HFFc6 (cell line): ENCODE data around the gene GRB10. TPM values are rescaled to one million over a fixed set of nuclear protein-coding genes. Genes with fewer than 3 reads are reported as not detected.

Source experiments
- DNase-seq: peaks from one replicate; pipeline ENCODE4 v3.0.0-alpha.2; 2018
- H3K27ac Mint-ChIP-seq: 2 replicates; pipeline ENCODE4 v1.8.0; 2020; ENCODE audit warnings: mild to moderate bottlenecking, mixed read lengths
- H3K27me3 Mint-ChIP-seq: 2 replicates; pipeline ENCODE4 v1.8.0; 2021; ENCODE audit warnings: mild to moderate bottlenecking, moderate library complexity, mixed read lengths; ENCODE audit not compliant: insufficient read depth
- H3K36me3 Mint-ChIP-seq: 2 replicates; pipeline ENCODE4 v1.8.0; 2021; ENCODE audit warnings: low read depth, mixed read lengths
- H3K4me1 Mint-ChIP-seq: 2 replicates; pipeline ENCODE4 v1.8.0; 2020; ENCODE audit warnings: low read depth, mixed read lengths
- H3K4me3 Mint-ChIP-seq: 2 replicates; pipeline ENCODE4 v1.8.0; 2020; ENCODE audit warnings: mild to moderate bottlenecking, moderate library complexity, mixed read lengths
- H3K9me3 Mint-ChIP-seq: 2 replicates; pipeline ENCODE4 v1.8.0; 2020; ENCODE audit warnings: mild to moderate bottlenecking, mixed read lengths
- total RNA-seq, 6 experiments: library from RNA; stranded (reverse); fragmentation: NEBNext Ultra II Directional; extraction: Animal tissue kit (Norgen Biotek cat#: 25700); gene quantifications; 2 replicates in 1 of 6; 3 replicates in 5 of 6; pipeline ENCODE4 v1.2.3, GENCODE V29; 2021
- TF ChIP-seq, protein P1 (sequence below): fragments of 200-600 bp; sonication (generic); IDR thresholded peaks from 2 replicates; pipeline ENCODE4 v1.5.0; 2021; ENCODE audit warnings: antibody characterized with exemption, mild to moderate bottlenecking

Gene GRB10
- total RNA-seq, 6 experiments from 2014 or later, result 13.6 to 17.8 (median 14.8) TPM

DNA sequence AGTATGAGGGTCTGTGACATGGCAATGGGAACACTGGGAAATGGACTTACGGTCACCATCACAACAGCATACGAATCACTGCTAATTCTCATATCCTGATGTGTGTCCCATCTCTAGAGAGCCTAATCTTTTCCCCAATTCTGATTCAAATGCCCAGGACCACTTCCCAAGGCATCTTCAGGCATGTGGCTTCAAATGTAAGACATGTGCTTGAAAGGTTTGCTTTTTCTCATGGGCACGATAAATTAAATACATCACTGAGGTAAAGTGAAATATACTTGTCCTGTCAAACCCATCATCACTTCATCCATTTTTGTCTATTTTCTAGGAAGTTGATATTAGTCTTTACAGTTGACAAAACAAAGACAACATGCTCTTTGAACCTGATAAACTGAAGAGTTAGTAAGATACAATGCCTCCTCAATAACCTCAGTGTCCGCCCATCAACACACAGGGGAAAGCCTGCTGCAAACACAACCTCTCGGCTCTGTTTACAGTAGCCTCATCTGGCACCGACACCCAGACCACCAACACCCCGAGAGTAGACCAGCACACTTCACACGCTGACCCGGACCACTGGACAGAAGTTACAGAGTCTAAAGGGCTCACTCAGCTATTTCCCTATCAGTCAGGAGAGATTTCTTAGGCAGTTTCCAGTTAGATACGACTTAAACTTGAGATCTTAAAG lies 24.8 kb downstream of the GRB10 start:
- Mint-ChIP-seq H3K4me3 (no peak overlapping the region), H3K27ac (no peak overlapping the region), H3K36me3 (no peaks in the 10 kb centered on the region), H3K4me1 (no peaks in the 10 kb centered on the region), H3K27me3 (no peaks in the 10 kb centered on the region; the same call in 1 of the 2 replicates), H3K9me3 (no peaks in the 10 kb centered on the region)
- no peak for DNase-seq
- TF ChIP-seq, protein P1, sequence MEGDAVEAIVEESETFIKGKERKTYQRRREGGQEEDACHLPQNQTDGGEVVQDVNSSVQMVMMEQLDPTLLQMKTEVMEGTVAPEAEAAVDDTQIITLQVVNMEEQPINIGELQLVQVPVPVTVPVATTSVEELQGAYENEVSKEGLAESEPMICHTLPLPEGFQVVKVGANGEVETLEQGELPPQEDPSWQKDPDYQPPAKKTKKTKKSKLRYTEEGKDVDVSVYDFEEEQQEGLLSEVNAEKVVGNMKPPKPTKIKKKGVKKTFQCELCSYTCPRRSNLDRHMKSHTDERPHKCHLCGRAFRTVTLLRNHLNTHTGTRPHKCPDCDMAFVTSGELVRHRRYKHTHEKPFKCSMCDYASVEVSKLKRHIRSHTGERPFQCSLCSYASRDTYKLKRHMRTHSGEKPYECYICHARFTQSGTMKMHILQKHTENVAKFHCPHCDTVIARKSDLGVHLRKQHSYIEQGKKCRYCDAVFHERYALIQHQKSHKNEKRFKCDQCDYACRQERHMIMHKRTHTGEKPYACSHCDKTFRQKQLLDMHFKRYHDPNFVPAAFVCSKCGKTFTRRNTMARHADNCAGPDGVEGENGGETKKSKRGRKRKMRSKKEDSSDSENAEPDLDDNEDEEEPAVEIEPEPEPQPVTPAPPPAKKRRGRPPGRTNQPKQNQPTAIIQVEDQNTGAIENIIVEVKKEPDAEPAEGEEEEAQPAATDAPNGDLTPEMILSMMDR, result no peak

DNA sequence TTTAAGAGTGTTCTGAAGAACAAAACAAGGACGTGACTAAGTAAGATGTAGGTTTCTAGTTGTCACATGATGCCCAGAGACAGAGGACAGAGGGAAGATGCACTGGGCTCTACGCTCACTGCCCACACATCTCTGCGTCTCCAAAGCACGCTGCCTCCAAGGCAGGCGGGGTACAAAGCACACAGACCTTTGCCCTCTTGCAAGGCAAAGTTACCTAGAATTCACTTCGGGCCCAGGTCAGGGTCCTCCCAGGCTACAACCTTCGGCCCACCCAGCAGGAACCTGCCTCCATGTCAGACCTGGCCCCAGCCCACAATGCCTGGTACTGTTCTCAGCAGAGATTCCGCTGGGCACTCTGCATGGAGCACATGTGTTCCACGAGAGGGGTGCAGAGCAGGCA lies 26.5 kb downstream of the GRB10 start:
- H3K9me3 Mint-ChIP-seq, result no peaks in the 10 kb centered on the region
- no peak overlapping the region for H3K4me3 Mint-ChIP-seq
- no peaks in the 10 kb centered on the region for H3K36me3 Mint-ChIP-seq
- DNase-seq, result no peak
- H3K4me1 Mint-ChIP-seq, result peaks cover 8% of the 10 kb centered on the region
- no peaks in the 10 kb centered on the region; the same call in 1 of the 2 replicates for H3K27me3 Mint-ChIP-seq
- TF ChIP-seq, protein P1, result no peak
- H3K27ac Mint-ChIP-seq, result no peak overlapping the region

DNA sequence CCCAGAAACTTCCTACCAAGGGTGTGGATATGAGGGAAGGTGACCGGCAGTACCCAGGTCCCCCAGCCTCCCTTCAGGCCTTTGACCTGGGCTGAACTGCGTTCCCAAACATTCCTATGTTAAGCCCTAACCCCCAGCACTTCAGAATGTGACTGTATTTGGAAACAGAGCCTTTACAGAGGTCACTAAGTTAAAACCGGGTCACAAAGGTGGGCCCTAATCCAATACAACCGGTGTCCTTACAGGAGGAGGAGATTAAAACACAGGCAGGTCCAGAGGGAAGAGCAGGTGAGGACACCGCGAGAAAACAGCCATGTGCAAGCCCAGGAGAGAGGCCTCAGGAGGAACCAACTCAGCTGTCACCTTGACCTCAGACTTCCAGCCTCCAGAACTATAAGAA lies 28.0 kb downstream of the GRB10 start:
- Mint-ChIP-seq H3K9me3 (no peaks in the 10 kb centered on the region), H3K27me3 (no peaks in the 10 kb centered on the region; the same call in 1 of the 2 replicates), H3K27ac (no peak overlapping the region), H3K4me1 (peaks cover 10% of the 10 kb centered on the region), H3K4me3 (no peak overlapping the region), H3K36me3 (peaks cover 4% of the 10 kb centered on the region; the same call in 1 of the 2 replicates)
- no peak for DNase-seq
- TF ChIP-seq, protein P1, result no peak

DNA sequence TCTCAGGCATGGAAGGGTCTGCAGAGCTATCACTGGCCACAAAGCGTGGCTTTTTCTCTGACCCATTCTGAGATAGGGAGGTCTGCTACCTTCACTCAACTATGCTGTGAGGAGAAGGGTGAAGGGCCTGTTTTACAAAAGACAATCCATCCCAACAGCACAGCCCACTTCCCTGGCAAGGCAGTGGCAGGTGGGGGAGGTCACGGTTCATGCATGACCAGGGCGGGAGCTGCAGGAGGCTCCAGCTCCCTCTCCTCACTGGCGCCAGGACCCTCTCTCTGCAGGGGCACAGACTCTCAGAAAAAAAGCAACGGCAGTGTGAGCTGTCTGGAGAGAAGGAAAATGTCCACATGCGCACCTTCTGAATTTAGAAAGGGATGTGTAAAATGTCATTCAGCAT lies 28.5 kb downstream of the GRB10 start:
- Mint-ChIP-seq H3K36me3 (peaks cover 4% of the 10 kb centered on the region; the same call in 1 of the 2 replicates), H3K9me3 (no peaks in the 10 kb centered on the region), H3K27me3 (no peaks in the 10 kb centered on the region; the same call in 1 of the 2 replicates), H3K4me3 (no peak overlapping the region), H3K4me1 (peaks cover 10% of the 10 kb centered on the region), H3K27ac (no peak overlapping the region)
- DNase-seq, result no peak
- TF ChIP-seq, protein P1, result no peak

DNA sequence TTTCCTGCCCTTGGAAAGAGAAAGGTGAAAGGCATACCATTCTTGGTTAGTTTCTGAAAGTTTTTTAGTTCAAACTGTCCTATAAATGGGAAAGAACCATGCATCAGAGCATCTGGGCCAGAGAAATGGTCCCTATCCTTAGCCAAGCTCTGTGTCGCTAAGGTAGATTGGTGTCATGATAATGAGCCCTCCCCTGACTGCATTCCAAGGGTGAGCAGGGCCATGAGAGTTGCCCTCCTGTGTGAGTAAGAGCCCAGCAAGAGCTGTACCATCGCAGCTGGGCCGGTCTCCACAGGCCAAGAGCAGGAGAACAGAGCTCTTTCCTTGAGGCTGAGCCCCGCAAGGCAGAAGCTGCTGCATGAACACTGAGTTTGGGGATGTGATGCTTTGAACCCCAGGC lies 30.3 kb downstream of the GRB10 start:
- Mint-ChIP-seq H3K4me3 (no peak overlapping the region), H3K9me3 (no peaks in the 10 kb centered on the region), H3K27me3 (no peaks in the 10 kb centered on the region; the same call in 1 of the 2 replicates), H3K4me1 (peaks cover 10% of the 10 kb centered on the region), H3K27ac (no peak overlapping the region), H3K36me3 (peaks cover 4% of the 10 kb centered on the region; the same call in 1 of the 2 replicates)
- TF ChIP-seq, protein P1, result no peak
- no peak for DNase-seq
